Fibroblast of lung (primary cell): Measurements from ENCODE around the gene TMEM125. TPM values are rescaled to one million over a fixed set of nuclear protein-coding genes. Genes with fewer than 3 reads are reported as not detected.

Experiments used
- DNase-seq, 2 donors: peaks; one replicate each; pipeline versions ENCODE4 v3.0.0 to v3.0.0-alpha.2; 2010; ENCODE audit warnings: low read depth in 2 of 2
- H2AFZ ChIP-seq: 2 replicates; pipeline ENCODE4 v1.5.1; 2012; ENCODE audit warnings: low read length, control low read depth, inconsistent platforms
- H3K27ac ChIP-seq: 2 replicates; pipeline ENCODE4 v1.5.1; 2011; ENCODE audit warnings: low read length, control low read depth; ENCODE audit not compliant: insufficient read depth
- H3K27me3 ChIP-seq: 2 replicates; pipeline ENCODE4 v1.5.1; 2011; ENCODE audit warnings: mild to moderate bottlenecking, low read length; ENCODE audit not compliant: control insufficient read depth, insufficient read depth
- H3K36me3 ChIP-seq: 2 replicates; pipeline ENCODE4 v1.5.1; 2011; ENCODE audit warnings: low read length; ENCODE audit not compliant: control insufficient read depth, insufficient read depth
- H3K4me1 ChIP-seq: 2 replicates; pipeline ENCODE4 v1.5.1; 2011; ENCODE audit warnings: low read length; ENCODE audit not compliant: control insufficient read depth, insufficient read depth; ENCODE audit errors: extremely low read depth
- H3K4me2 ChIP-seq: 2 replicates; pipeline ENCODE4 v1.5.1; 2011; ENCODE audit warnings: low read length, control low read depth; ENCODE audit not compliant: insufficient read depth; ENCODE audit errors: extremely low read depth
- H3K4me3 ChIP-seq, 4 experiments: fragments of 200-600 bp in 1 of 4; sonication (generic) in 1 of 4; replicated peaks in 1 of 4; 2 replicates each; pipeline ENCODE4 v1.5.1; 2011 to 2016; ENCODE audit warnings: low read length in 4 of 4, low read depth in 3 of 4, mild to moderate bottlenecking in 3 of 4, control low read depth in 2 of 4, inconsistent platforms in 1 of 4, mixed read lengths in 1 of 4; ENCODE audit not compliant: insufficient read depth in 1 of 4; ENCODE audit errors: control extremely low read depth in 1 of 4
- H3K79me2 ChIP-seq: 2 replicates; pipeline ENCODE4 v1.5.1; 2012; ENCODE audit warnings: mild to moderate bottlenecking, low read length, inconsistent platforms; ENCODE audit not compliant: control insufficient read depth, insufficient read depth
- H3K9ac ChIP-seq: 2 replicates; pipeline ENCODE4 v1.5.1; 2011; ENCODE audit warnings: mild to moderate bottlenecking, low read length, control low read depth; ENCODE audit not compliant: insufficient read depth
- H3K9me3 ChIP-seq: 2 replicates; pipeline ENCODE4 v1.5.1; 2012; ENCODE audit warnings: low read depth, low read length; ENCODE audit not compliant: control insufficient read depth, insufficient read depth
- H4K20me1 ChIP-seq: 2 replicates; pipeline ENCODE4 v1.5.1; 2011; ENCODE audit warnings: low read length; ENCODE audit not compliant: control insufficient read depth, insufficient read depth; ENCODE audit errors: extremely low read depth
- CTCF ChIP-seq, 2 donors: IDR thresholded peaks in 1 of 2; conservative IDR thresholded peaks in 1 of 2; 1 replicate in 1 of 2; 2 replicates in 1 of 2; pipeline ENCODE4 v1.5.1; 2011 to 2012; ENCODE audit warnings: low read length in 2 of 2, control low read depth in 1 of 2, inconsistent platforms in 1 of 2, low read depth in 1 of 2, mild to moderate bottlenecking in 1 of 2
- EZH2 ChIP-seq: IDR thresholded peaks from 2 replicates; pipeline ENCODE4 v1.5.1; 2012; ENCODE audit warnings: low read length, control low read depth, mild to moderate bottlenecking; ENCODE audit errors: missing control alignments
- polyA plus RNA-seq, 2 donors: library from polyadenylated mRNA; depleted of rRNA in 1 of 2; stranded (reverse) in 1 of 2; unstranded in 1 of 2; fragments of >200 nt; gene quantifications; 2 replicates each; pipeline ENCODE4 v1.2.1, GENCODE V29; 2011 to 2012; ENCODE audit warnings: missing spikeins in 1 of 2
- total RNA-seq: library from RNA; depleted of rRNA; stranded (reverse); fragments of >200 nt; gene quantifications from 2 replicates; pipeline ENCODE4 v1.2.1, GENCODE V29; 2014

Gene TMEM125
- total and polyA plus RNA-seq, 2 donors (not counting 1 experiment from before 2014, with no cell fraction given): 0.03 TPM; not detected in 1

DNA sequence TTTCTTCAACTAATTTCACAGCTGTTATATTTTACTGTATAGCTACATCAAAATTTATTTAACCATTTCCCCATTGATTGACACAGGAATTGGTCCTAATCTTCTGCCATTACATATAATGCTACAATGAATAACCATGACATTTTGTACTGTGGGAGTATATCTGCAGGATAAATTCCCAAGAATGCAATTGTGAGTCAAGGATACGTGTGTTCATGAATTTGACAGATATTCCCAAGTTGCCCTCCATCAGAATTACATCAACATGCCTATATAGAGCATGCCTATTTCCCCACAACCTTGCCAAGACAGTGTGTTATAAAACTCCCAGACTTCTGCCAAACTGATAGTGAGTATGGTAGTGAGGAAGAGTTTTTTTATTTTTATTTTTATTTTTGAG is 28.3 kb downstream of the TMEM125 start:
- H3K4me1 ChIP-seq: no peaks in the 10 kb centered on the region
- H3K4me3 ChIP-seq: no peak overlapping the region
- TF ChIP-seq EZH2 (no peak), CTCF (conservative IDR thresholded peaks at IDR 0.05 in 1 of 2, IDR thresholded peaks at IDR 0.05 in 1 of 2; ENCODE audit: low read depth in 1 of 2, low read length in 2 of 2) (no peak)
- no peaks in the 10 kb centered on the region for H3K79me2 ChIP-seq
- H3K36me3 ChIP-seq: no peaks in the 10 kb centered on the region
- no peak for DNase-seq
- H3K9me3 ChIP-seq: no peaks in the 10 kb centered on the region
- no peak overlapping the region for H3K9ac ChIP-seq
- no peaks in the 10 kb centered on the region for H4K20me1 ChIP-seq
- no peak overlapping the region for H3K4me2 ChIP-seq
- H2AFZ ChIP-seq: no peak overlapping the region
- H3K27me3 ChIP-seq: no peaks in the 10 kb centered on the region
- no peak overlapping the region for H3K27ac ChIP-seq

- Histone ChIP-seq H2AFZ (no peak overlapping the region), H3K9me3 (no peaks in the 10 kb centered on the region), H3K27ac (no peak overlapping the region), H4K20me1 (no peaks in the 10 kb centered on the region), H3K9ac (no peak overlapping the region), H3K79me2 (no peaks in the 10 kb centered on the region), H3K36me3 (no peaks in the 10 kb centered on the region), H3K27me3 (no peaks in the 10 kb centered on the region), H3K4me3 (no peak overlapping the region), H3K4me2 (no peak overlapping the region), H3K4me1 (no peaks in the 10 kb centered on the region)
- no peak for DNase-seq
- no peak for TF ChIP-seq EZH2
- TF ChIP-seq CTCF (conservative IDR thresholded peaks at IDR 0.05 in 1 of 2, IDR thresholded peaks at IDR 0.05 in 1 of 2; ENCODE audit: low read depth in 1 of 2, low read length in 2 of 2): no peak
Measured at GRCh38 chr1:43299101-43299500, 29.3 kb downstream of the TMEM125 start.

DNA sequence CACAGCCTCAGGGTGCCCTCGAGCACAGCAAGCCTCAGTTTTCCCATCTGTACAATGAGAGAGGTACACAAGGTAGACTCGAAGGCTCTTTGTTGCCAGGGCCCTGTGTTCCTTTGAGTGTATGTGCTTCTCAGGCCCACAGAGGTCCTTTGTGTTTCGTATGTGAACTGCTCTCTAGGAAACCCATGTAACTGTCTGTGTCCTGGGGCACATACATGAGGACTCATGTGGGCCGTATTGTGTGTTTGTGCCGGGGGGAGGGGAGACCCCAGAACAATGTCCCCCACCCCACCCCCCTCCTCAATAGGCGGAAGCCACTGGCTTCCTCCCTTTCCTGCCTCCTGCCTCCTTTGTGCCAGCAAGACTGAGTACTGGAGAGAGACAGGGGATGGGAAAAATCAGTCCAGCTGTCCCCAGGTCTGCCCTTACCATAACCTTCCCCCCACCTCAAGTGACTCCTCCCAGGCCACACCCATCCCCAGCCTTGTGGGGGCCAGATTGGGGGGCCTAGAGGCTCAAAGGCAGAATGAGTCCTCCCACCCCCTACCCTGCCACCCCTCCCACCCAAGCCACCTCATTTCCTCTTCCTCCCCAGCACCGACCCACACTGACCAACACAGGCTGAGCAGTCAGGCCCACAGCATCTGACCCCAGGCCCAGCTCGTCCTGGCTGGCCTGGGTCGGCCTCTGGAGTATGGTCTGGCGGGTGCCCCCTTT is 30.8 kb downstream of the TMEM125 start, which contains the start of gene TIE1:
TIE1 (plus strand) TSS at position 605 of the 717 bp plus-strand sequence; CDS start at position 695, 90 bp downstream.
- Histone ChIP-seq H4K20me1 (no peaks in the 10 kb centered on the region), H3K9me3 (no peaks in the 10 kb centered on the region), H3K79me2 (no peaks in the 10 kb centered on the region), H3K36me3 (no peaks in the 10 kb centered on the region), H3K27ac (no peak within 1 kb of the TSS), H3K4me2 (no peak within 1 kb of the TSS), H3K9ac (no peak within 1 kb of the TSS), H2AFZ (no peak within 1 kb of the TSS), H3K4me1 (no peaks in the 10 kb centered on the region), H3K4me3 (no peak within 1 kb of the TSS), H3K27me3 (no peaks in the 10 kb centered on the region)
- DNase-seq: no peak
- TF ChIP-seq EZH2: no peak
- no peak for TF ChIP-seq CTCF (conservative IDR thresholded peaks at IDR 0.05 in 1 of 2, IDR thresholded peaks at IDR 0.05 in 1 of 2; ENCODE audit: low read depth in 1 of 2, low read length in 2 of 2)
